Measurements from ENCODE around the gene NDUFB10.

Gene NDUFB10

DNA sequence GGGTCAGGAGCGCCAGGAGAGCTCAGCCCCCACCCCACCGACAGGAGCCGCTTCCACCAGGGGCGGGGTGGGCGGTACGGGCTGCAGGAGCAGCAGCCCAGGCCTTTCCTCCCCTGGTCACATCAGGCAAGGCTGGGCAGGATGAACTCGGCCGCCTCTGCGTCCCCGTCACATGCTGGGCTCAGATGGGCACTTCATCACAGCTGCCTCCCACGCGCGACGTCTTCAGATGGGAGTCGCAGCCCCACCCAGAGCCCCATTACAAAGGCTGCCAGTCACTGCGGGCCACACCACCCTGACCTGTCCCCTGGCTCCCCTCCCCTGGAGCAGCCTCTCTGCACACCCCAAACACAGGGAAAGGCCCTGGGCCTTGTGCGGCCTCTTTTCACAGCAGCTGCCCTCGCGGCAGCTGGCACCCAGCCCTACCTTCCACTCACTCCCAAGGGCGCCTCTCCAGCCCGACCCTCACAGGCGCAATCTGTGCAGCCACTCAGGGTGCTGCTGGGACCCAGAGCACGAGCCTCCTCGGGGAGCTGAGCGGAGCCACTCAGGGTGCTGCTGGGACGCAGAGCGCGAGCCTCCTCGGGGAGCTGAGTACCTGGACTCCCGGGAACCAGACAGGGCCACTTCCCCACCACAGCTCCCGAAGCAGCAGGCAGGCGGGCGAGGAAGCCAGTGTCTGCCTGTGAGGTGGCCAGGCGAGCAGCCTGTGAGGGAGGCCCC lies 45.6 kb downstream of the NDUFB10 start:
- DNase-seq = no peak

DNA sequence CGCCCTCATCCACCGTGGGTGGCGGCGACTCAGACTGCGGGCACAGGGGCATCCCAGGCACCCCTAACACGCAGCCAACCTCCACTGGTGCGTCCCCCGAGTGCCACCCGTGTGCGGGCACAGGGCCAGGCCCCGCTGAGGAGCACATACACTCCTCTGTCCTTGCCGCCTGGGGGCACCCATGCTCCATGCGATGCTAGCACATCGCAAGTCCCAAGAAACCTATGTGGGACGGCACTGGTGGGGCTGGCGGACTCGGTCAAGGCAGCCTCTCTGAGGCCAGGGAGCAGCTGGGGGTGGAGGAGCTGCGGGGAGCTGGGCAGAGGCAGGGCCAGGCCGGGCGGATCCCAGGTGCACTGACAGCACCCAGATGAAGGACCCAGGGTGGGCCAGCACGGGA lies 46.3 kb downstream of the NDUFB10 start:
- DNase-seq = no peak

DNA sequence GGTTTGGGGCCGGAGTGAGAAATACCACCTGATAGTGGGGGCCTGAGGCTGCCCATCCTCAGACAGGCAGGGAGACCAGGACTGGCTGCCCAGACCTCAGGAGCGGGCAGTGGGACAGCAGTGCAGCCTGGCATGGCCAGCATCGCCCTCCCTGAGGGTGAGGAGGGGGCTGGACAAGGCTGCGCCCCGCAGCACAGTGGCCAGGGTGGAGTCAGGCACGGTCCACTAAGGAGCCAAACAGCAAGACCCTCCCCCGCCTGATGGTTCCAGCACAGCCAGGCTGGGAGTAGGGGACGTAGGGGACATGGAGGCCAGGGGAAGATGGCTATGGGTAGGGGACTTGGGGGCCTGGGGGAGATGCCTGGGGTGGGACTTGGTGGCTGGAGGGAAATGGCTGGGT lies 47.0 kb downstream of the NDUFB10 start:
- DNase-seq = no peak

DNA sequence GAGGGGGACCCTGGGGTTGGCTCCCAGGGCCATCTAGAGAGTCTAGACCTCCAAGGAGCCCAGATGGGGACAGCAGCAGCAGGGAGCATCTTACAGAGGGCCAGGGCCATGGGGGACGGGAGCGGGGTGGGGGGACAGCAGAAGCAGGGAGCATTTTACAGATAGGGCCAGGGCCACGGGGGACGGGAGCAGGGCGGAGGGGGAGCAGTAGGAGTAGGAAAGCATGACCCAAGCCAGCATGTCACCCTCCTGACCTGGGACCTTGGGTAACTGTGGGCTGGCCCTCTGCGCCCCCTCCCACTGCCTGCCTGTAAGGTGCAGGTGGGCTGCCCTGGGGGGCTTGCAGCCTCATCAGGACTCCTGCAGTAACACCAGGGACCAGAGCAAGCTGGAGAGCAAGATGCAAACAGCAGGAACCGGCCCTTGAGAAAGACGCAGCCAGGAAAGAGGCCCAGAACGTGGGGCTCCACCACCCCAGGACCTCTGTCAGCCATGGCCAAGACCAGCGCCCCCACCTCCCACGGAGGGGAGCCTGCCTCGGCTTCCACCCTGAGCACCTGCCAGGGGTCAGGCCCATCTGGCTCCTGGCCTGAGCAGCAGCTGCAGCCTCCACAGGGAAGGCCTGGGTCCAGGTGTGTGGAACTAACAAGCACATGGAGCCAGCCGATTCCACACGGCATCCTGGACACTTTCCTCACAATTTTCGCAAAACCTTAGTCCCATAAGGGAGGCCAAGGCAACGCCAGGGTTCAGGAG lies 47.9 kb downstream of the NDUFB10 start:
- DNase-seq = no peak

DNA sequence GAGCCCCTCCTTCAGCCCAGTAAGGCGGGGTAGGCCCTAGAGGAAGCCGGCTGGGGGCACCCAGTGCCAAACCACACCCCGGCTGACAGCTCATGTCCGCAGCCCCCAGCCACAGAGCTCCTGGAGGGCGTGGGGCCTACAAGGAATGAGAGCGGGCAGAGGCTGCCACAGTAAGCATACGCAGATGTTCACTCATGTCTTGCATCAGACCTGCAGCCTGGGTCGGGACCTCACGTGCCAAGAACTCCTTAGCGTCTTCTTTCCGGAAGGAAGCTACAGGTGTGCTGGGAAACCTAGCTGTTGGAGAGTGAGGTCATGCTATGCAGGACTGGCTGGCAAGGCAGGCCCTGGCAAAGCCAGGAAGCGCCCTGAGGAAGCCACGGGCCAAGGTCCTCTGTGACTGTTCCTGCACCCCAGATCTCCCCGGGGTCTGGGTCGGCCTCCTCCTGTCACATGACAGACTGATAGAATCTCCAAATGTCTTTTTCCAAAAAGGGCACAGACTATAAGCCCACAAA lies 48.7 kb downstream of the NDUFB10 start:
- no peak for DNase-seq

DNA sequence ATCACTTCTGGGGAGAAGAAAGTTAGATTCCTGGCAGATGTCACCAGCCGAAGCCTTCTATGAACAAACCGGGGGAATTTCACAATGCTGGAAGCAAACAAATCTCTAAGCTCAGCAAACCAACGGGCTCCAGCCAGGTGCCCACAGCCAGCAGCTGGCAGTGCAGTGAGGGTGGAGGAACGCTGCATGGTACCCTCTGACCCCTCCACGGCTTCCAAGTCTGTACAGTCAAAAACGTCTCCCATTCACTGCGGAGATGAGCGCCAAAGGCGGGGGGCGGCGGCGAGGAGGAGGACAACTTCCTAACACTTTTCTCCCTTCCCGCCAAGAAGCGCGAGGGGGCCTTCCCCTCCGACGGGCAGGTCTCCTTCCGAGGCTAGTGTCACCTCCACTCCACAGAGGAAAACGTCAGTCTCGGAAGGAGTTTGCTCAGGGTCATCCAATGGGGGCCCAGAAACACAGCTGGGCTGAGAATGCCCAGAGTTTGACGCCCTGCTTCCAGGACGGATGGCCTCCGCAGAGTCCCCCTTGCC lies 49.4 kb downstream of the NDUFB10 start:
- DNase-seq = no peak

DNA sequence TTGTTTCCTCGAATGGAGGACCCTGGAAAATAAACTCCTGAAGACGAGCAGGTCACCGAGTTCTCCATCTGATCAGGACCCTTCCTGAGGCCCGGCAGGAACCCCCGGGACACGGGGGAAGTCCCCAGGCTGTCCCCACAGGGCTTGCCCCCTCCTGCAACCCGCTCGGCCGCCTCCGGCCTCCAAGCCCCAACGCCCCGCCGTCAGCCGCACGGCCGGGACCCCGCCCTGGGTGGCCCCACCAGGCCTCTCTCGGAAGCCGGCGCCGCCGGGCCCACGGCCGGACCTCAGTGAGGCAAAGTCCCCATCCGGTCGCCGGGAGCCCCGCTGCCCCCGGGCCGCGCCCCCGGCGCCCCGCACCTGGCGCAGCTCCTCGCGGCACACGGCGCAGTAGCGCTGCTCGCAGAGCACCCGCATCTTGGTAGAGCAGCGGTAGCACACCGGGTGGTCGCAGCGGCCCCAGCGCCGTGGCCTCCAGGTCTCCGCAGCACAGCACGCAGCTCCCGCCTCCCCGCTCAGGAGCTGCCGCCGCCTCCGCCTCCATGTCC lies 49.9 kb downstream of the NDUFB10 start:
- DNase-seq = no peak

DNA sequence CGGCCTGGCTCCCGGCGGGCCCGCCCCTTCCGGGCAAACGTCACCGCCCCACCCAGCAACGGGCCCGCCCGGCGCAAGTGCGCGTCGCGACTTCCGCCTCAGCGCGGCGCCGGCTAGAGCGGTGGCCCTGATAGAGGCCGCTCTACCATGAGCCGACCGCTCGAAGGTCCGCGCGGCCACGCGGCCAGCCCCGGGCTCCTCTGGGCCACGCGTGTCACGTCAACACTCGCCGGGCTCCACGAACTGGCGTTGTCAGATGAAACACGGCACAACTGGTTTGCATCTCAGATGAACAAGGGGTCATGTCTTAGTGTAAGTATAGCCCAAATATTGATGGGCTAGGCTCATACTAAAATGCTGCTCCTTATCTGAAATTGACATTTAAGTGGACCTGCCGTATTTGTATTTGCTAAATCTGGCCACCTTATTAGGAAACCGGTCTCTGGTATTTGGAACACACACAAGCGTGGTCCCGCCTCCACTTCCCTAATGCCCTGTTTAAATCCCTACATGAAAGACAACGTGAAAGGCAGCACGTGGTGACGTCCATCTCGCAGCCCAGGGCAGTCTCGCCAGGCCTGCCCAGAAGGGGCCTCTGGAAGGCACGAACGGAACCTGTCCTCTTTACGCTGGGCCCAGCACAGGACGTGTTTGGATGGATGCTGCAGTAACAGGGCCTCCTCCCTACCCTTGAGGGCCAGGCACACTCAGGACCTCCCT lies 50.6 kb downstream of the NDUFB10 start, which contains the start of gene ZNF598:
TSS of gene ZNF598 (minus strand) at position 31 of the 720 bp plus-strand sequence.
- peak; percentile 84 to 93 for DNase-seq
